NCI-H524 treated with DMSO at 0.1 percent for 48 hours (cell line): Measurements from ENCODE around the gene DNAJC9.

ENCODE experiments used
- DNase-seq: peaks from one replicate; lab custom pipeline; 2025; lab: John Stamatoyannopoulos, UW

Gene DNAJC9

DNA sequence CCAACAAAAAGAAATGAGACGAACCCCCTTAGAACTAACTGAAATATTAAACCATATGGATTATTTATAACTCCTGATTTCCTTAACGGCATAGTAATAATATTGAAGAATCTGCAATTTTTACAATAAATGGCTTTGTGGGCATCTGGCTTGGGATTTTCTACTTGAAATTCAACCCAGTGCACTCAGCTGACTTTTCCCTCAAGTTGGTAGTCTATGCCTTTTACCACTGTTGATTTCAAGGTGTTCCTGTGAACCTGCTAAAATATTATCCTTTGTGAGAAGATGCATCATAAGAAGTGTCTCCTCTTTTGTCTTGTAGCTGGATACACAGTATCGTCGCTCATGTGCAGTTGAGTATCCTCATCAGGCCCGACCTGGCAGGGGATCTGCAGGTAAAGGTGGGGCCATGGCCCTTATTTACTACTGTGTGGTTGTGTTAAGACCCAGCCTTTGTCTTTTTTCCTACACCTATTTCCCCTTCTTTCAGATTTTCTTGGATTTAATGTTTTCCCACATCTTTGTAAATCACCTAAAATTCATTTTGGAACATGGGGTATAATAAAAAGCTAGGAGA lies 8.0 kb downstream of the DNAJC9 start:
- DNase-seq = no peak

DNA sequence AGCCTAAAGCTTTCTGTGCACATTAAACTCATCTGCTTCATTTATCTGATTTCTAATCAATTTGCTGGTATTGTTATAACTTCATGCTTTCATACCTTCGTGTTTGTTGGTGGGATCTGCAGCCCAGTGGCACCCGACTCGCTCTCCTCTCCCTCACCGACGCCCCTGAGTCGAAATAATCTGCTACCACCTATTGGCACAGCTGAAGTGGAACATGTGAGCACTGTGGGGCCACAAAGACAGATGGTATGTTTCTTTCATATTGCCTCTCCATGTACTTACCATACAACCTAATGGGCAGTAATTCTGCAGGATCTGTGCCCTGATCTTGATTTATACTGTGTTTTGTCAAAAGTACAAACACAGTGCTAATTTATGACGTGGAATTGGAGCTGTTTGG lies 12.4 kb downstream of the DNAJC9 start:
- DNase-seq = no peak

- DNase-seq = no peak
These were observed 13.2 kb downstream of the DNAJC9 start for GRCh38 chr10:73233883-73234282.

DNA sequence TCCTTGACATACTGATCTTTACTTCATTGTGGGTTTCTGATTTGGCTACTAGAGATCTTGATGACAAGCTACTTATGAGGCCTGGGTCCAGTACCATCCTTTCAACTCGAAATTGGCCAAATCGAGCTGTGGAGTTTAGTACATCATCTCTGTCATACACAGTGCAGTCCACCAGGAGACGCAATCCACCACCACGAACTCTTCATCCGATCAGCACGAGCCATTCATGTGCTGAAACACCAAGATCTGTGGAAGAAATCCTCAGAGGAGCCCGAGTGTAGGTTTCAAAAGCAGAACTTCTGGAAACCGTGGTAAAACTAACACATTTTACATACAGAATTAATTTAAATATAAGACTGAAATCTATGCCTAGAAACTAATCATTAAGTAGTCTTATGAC lies 14.2 kb downstream of the DNAJC9 start:
- no peak for DNase-seq

- DNase-seq = no peak
These were observed 17.5 kb downstream of the DNAJC9 start for GRCh38 chr10:73229567-73229966.

- DNase-seq = no peak
These were observed 18.8 kb downstream of the DNAJC9 start for GRCh38 chr10:73228247-73228646.

DNA sequence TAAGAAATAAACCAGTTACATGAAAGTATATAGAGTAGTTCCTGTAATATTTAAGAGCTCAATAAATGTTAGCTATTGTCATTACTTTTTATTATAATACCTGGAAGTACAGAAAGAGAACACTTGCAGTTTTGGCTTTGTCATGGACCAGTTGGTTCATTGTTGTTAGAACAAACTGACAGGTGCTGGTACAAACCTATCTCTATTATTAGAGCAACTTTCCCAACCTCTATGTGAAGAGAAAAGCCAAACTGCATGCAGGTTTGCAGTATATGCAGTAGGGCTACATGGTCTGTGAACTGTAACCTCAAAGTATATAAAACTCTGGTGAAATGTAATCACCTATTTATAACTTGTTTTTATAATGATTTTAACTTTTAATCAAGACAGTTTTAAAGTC lies 20.4 kb downstream of the DNAJC9 start:
- no peak for DNase-seq

DNA sequence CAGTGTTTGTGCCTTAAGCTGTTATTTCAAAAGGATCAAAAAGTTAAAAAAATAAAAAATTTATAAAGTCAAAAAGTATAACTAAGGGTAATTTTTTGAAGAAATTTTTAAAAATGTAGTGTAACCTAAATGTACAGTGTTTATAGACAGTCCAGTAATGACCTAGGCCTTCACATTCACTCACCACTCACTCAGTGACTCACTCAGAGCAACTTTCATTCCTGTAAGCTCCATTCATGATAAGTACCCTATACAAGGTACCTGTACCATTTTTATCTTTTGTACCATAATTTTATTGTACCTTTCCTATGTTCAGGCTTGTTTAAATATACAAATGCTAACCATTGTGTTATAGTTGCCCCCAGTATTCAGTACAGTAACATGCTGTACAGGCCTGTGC lies 21.5 kb downstream of the DNAJC9 start:
- no peak for DNase-seq

- no peak for DNase-seq
These were observed 26.1 kb downstream of the DNAJC9 start for GRCh38 chr10:73220989-73221388.

- DNase-seq = no peak
These were observed 27.7 kb downstream of the DNAJC9 start for GRCh38 chr10:73219384-73219783.

- no peak for DNase-seq
These were observed 28.4 kb downstream of the DNAJC9 start for GRCh38 chr10:73218431-73219191.

DNA sequence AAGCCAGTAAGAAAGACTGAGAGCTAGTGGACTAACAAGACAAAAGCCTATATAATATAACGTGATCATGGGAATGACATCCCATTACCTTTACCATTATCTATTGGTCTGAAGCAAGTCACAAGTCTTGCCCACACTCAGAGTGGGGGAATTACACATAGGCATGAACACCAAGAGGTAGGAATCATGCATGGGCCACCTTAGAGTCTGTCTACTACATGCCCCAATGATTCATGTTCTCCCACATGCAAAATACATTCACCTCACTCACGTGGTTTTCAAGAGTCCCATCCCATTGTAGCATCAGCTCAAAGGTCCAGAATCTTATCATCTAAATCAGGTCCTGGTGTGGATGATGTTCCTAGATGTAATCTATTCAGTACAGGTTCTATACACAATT lies 29.4 kb downstream of the DNAJC9 start:
- DNase-seq = no peak

GRCh38 chr10:73215749-73216148 lies 31.3 kb downstream of the DNAJC9 start:
- no peak for DNase-seq

DNA sequence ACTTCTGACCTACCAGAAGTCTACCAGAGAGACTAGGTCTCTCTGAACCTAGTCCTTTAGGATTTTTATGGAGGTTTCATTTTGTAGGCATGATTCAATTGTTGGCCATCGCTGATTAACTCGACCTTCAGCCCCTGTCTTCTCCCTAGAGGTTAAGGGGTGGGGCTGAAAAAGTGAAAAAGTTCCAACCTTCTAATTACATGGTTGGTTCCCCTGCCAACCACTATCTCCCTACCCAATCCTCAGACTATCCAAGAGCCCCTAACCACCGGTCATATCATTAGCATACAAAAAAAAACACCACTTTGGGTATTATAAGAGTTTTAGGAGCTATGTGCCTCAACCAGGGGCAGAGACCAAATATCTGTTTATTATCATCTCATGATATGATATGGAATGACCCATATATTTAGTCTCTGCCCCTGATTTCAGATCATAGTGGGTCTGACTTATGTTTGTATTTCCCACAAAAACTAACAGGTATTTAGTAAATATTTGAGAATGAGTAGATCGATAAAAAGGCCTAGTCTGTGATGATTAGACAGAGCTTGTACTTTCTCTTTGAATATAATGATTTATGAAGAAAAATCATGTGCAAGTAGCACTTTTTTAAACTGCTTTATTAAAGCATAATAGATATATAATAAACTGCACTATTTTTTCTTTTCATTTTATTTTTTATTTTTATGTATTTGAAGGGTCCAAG lies 35.8 kb downstream of the DNAJC9 start:
- no peak for DNase-seq

- DNase-seq = no peak
These were observed 36.5 kb downstream of the DNAJC9 start for GRCh38 chr10:73210395-73211105.

DNA sequence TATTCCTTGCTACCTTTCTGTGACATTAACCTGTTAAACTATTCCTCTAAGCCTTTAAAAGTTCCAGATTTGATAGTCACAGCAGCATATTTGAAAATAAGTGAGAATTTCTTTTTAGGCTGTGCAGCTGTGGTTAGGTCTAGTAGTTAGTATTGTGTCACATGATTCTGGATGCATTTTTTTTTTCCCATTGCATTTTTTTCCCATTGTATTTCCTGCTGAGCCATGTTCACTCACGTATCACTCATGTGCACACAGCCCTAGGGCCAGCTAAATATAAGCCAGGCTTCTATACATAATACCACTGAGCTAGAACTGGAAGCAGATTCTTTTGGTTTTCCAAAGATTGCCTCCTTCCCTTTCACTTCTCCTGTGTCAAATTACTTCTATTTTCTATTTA lies 37.4 kb downstream of the DNAJC9 start:
- no peak for DNase-seq

DNA sequence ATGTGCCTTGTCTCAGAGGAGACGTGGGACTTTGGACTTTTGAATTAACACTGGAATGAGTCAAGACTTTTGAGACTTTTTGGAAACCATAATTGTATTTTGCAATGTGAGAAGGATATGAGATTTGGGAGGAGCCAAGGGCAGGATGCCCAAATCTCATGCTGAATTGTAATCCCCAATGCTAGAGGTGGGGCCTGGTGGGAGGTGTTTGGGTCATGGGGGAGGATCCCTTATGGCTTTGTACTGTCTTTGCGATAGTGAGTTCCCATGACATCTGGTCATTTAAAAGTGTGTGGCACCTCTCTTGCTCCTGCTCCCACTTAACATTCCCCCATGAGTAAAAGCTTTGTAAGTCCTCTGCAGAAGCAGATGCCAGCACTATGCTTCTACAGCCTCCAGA lies 39.2 kb downstream of the DNAJC9 start:
- no peak for DNase-seq

- no peak for DNase-seq
These were observed 40.7 kb downstream of the DNAJC9 start for GRCh38 chr10:73206385-73206784.

DNA sequence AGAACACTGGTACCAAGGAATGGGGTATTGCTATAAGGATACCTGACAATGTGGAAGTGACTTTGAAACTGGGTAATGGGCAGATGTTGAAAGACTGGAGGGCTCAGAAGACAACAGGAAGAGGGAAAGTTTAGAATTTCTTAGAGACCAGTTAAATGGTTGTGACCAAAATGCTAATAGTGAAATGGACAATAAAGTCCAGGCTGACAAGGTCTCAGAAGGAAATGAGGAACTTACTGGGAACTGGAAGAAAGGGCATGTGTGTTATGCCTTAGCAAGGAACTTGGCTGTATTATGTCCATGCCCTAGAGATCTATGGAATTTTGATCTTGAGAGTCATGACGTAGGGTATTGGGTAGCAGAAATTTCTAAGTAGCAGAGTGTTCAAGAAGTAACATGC lies 41.2 kb downstream of the DNAJC9 start:
- no peak for DNase-seq

GRCh38 chr10:73205081-73205480 lies 42.0 kb downstream of the DNAJC9 start:
- no peak for DNase-seq
